Activated gamma-delta T cell (primary cell): Measurements from ENCODE around the gene MTREX.

Experiments used
- DNase-seq: peaks from one replicate; lab custom pipeline; 2025; lab: John Stamatoyannopoulos, UW

Gene MTREX

GRCh38 chr5:55384072-55384471 lies 76.3 kb downstream of the MTREX start:
- DNase-seq = no peak

GRCh38 chr5:55385227-55385626 lies 77.4 kb downstream of the MTREX start:
- no peak for DNase-seq

GRCh38 chr5:55385846-55386245 lies 78.1 kb downstream of the MTREX start:
- no peak for DNase-seq

- DNase-seq = no peak
Observed at GRCh38 chr5:55386356-55386755, 78.6 kb downstream of the MTREX start.

GRCh38 chr5:55387865-55388264 lies 80.1 kb downstream of the MTREX start:
- DNase-seq = no peak

GRCh38 chr5:55391707-55392106 lies 83.9 kb downstream of the MTREX start:
- no peak for DNase-seq

- DNase-seq = no peak
Observed at GRCh38 chr5:55392669-55393068, 84.9 kb downstream of the MTREX start.

- DNase-seq = no peak
Observed at GRCh38 chr5:55393501-55394175, 85.8 kb downstream of the MTREX start.

- DNase-seq = no peak
Observed at GRCh38 chr5:55402199-55402598, 94.4 kb downstream of the MTREX start.

- no peak for DNase-seq
Observed at GRCh38 chr5:55406292-55406691, 98.5 kb downstream of the MTREX start.

- DNase-seq = no peak
Observed at GRCh38 chr5:55407059-55407684, 99.4 kb downstream of the MTREX start.

- no peak for DNase-seq
Observed at GRCh38 chr5:55407984-55408383, 100.2 kb downstream of the MTREX start.

GRCh38 chr5:55409775-55410174 lies 102.0 kb downstream of the MTREX start:
- no peak for DNase-seq

- DNase-seq = no peak
Observed at GRCh38 chr5:55410845-55411244, 103.1 kb downstream of the MTREX start.

GRCh38 chr5:55411876-55412275 lies 104.1 kb downstream of the MTREX start:
- no peak for DNase-seq

GRCh38 chr5:55413644-55414043 lies 105.9 kb downstream of the MTREX start:
- DNase-seq = no peak

GRCh38 chr5:55415071-55415470 lies 107.3 kb downstream of the MTREX start:
- no peak for DNase-seq

- no peak for DNase-seq
Observed at GRCh38 chr5:55416306-55416705, 108.5 kb downstream of the MTREX start.

GRCh38 chr5:55418994-55419968 lies 111.5 kb downstream of the MTREX start:
- no peak for DNase-seq

- DNase-seq = no peak
Observed at GRCh38 chr5:55421074-55421529, 113.3 kb downstream of the MTREX start.

- DNase-seq = no peak
Observed at GRCh38 chr5:55426455-55426854, 118.7 kb downstream of the MTREX start.

- no peak for DNase-seq
Observed at GRCh38 chr5:55427157-55427556, 119.4 kb downstream of the MTREX start.

GRCh38 chr5:55429221-55429612 lies 121.4 kb downstream of the MTREX start:
- no peak for DNase-seq
